Spleen (tissue), 11 donors: ENCODE results near the gene EXOSC1. TPM values are rescaled to one million over a fixed set of nuclear protein-coding genes. Genes with fewer than 3 reads are reported as not detected.

Experiments
- DNase-seq: peaks from one replicate; pipeline ENCODE4 v3.0.0-alpha.2; 2020
- H3K27ac ChIP-seq, 8 donors: fragments of 200-600 bp; sonication (generic) in 7 of 8; 1 replicate in 4 of 8; 2 replicates in 4 of 8; pipeline versions ENCODE4 v1.5.0 to v1.8.0; 2016 to 2021; ENCODE audit warnings: inconsistent platforms in 4 of 8, mild to moderate bottlenecking in 4 of 8, moderate library complexity in 1 of 8
- H3K27me3 ChIP-seq, 7 donors: fragments of 200-600 bp; sonication (generic) in 6 of 7; replicated peaks in 1 of 7; 1 replicate in 4 of 7; 2 replicates in 3 of 7; pipeline versions ENCODE4 v1.5.0 to v1.8.0; 2016 to 2021; ENCODE audit warnings: inconsistent platforms in 3 of 7, mild to moderate bottlenecking in 1 of 7
- H3K36me3 ChIP-seq, 6 donors: fragments of 200-600 bp; sonication (generic) in 5 of 6; 1 replicate in 4 of 6; 2 replicates in 2 of 6; pipeline versions ENCODE4 v1.5.0 to v1.8.0; 2016 to 2021; ENCODE audit warnings: inconsistent platforms in 2 of 6
- H3K4me1 ChIP-seq, 6 donors: fragments of 200-600 bp; sonication (generic) in 5 of 6; 1 replicate in 3 of 6; 2 replicates in 3 of 6; pipeline versions ENCODE4 v1.5.0 to v1.8.0; 2016 to 2021; ENCODE audit warnings: inconsistent platforms in 3 of 6
- H3K4me3 ChIP-seq, 8 donors: fragments of 200-600 bp; sonication (generic) in 7 of 8; 1 replicate in 4 of 8; 2 replicates in 4 of 8; pipeline versions ENCODE4 v1.5.0 to v1.8.0; 2016 to 2021; ENCODE audit warnings: inconsistent platforms in 4 of 8, mild to moderate bottlenecking in 4 of 8, moderate library complexity in 2 of 8
- H3K9me3 ChIP-seq, 8 donors: fragments of 200-600 bp; sonication (generic) in 7 of 8; 1 replicate in 4 of 8; 2 replicates in 4 of 8; pipeline versions ENCODE4 v1.5.0 to v1.8.0; 2016 to 2021; ENCODE audit warnings: inconsistent platforms in 4 of 8
- CTCF ChIP-seq, 11 experiments: fragments of 200-600 bp in 7 of 11; fragments of 450-650 bp in 4 of 11; sonication (generic) in 4 of 11; IDR thresholded peaks in 8 of 11; conservative IDR thresholded peaks in 3 of 11; 1 replicate in 7 of 11; 2 replicates in 4 of 11; pipeline versions ENCODE4 v1.4.0 to v1.8.0; 2016 to 2021; ENCODE audit warnings: antibody characterized with exemption in 11 of 11, inconsistent platforms in 4 of 11, mild to moderate bottlenecking in 1 of 11
- POLR2A ChIP-seq, 3 donors: fragments of 450-650 bp; IDR thresholded peaks; one replicate each; pipeline ENCODE4 v1.5.1; 2017; ENCODE audit warnings: antibody characterized with exemption in 3 of 3, mild to moderate bottlenecking in 1 of 3
- POLR2AphosphoS5 ChIP-seq, 3 donors: sonication (generic); formaldehyde crosslinking; IDR thresholded peaks; one replicate each; pipeline ENCODE4 v1.5.1; 2017; ENCODE audit warnings: antibody characterized with exemption in 3 of 3
- WGBS, 5 donors: extraction: QIAGEN DNeasy Blood & Tissue Kit in 3 of 5; methylation state at CpG; one replicate each; pipeline versions ENCODE4 v1.1.5 to v1.1.7; 2013 to 2018; 5-methylcytosine and 5-hydroxymethylcytosine counted together
- intact Hi-C: fragments of 100-400 bp; cut with DNase I; formaldehyde crosslinking; loops from one replicate; pipeline ENCODE4 v1.15.0; 2023; ENCODE audit warnings: low total_unique reads
- polyA plus RNA-seq, 3 donors: library from polyadenylated mRNA; stranded (reverse); fragments of 200-250 nt; gene quantifications; one replicate each; pipeline ENCODE4 v1.2.1, GENCODE V29; 2013
- total RNA-seq, 7 donors: library from RNA; depleted of rRNA in 3 of 7; stranded (reverse); fragments of >200 nt in 3 of 7; fragmentation: NEBNext Ultra II Directional in 4 of 7; extraction: Animal tissue kit (Norgen Biotek cat#: 25700) in 4 of 7; gene quantifications; one replicate each; pipeline versions ENCODE4 v1.1.0 to v1.2.1, GENCODE V29; 2016 to 2021
- donor health status: healthy with polysubstance abuse.
- donor health status: DM: no; HTN: no; CAD: no; lungs with moderate emphysema.
- donor health status: DM: no; HTN: no; CAD: no.
- donor health status: Bipolar disorder and iron deficiency.
- donor health status: healthy.
- donor health status: DM: no; HTN: no; CAD: no.
- donor health status: DM: yes; HTN: yes; CAD: no.

Gene EXOSC1
- total and polyA plus RNA-seq, 10 donors = 28.7 to 50.5 (median 37.2) TPM

- H3K27ac ChIP-seq = peak overlapping the region in 1 of 8 donors; percentile 21
- intact Hi-C loops = no loop called here
- no peaks in the 10 kb centered on the region for H3K9me3 ChIP-seq
- H3K4me1 ChIP-seq = peaks cover 13 to 77% (median 41%) of the 10 kb centered on the region in 6 donors
- H3K27me3 ChIP-seq = no peaks in the 10 kb centered on the region
- no peak overlapping the region for H3K4me3 ChIP-seq
- peaks cover 0 to 2% (median 0%) of the 10 kb centered on the region in 6 donors for H3K36me3 ChIP-seq
- DNase-seq = no peak
- TF ChIP-seq CTCF (IDR thresholded peaks at IDR 0.05 in 8 of 11, conservative IDR thresholded peaks at IDR 0.05 in 3 of 11) (no peak), POLR2A (IDR thresholded peaks at IDR 0.05) (no peak)
Measured at GRCh38 chr10:97404044-97404443, 41.8 kb downstream of the EXOSC1 start.

GRCh38 chr10:97401455-97401919, 44.3 kb downstream of the EXOSC1 start:
- intact Hi-C loops = no loop called here
- no peak for TF ChIP-seq POLR2AphosphoS5 (IDR thresholded peaks at IDR 0.05)
- TF ChIP-seq CTCF (IDR thresholded peaks at IDR 0.05 in 8 of 11, conservative IDR thresholded peaks at IDR 0.05 in 3 of 11) = no peak
- TF ChIP-seq POLR2A (IDR thresholded peaks at IDR 0.05) = no peak
- Histone ChIP-seq H3K4me1 (peaks cover 3 to 55% (median 21%) of the 10 kb centered on the region in 6 donors), H3K9me3 (no peaks in the 10 kb centered on the region), H3K36me3 (peaks cover 0 to 23% (median 9%) of the 10 kb centered on the region in 6 donors), H3K4me3 (peak overlapping the region in 7 of 8 donors; percentile 67 to 99 (median 96)), H3K27ac (peak overlapping the region in 7 of 8 donors; percentile 75 to 92 (median 89)), H3K27me3 (no peaks in the 10 kb centered on the region)
- peak; percentile 76 for DNase-seq
- 66 to 76% (median 68%) methylated on average over 13 of the region's 13 CpGs for WGBS, 5 donors

- intact Hi-C loops = no loop called here
- DNase-seq = peak; percentile 91
- TF ChIP-seq POLR2AphosphoS5 (IDR thresholded peaks at IDR 0.05) = peak; percentile 69 to 89 (median 83)
- peak in 2 of 11 experiments; percentile 15 to 25 for TF ChIP-seq CTCF (IDR thresholded peaks at IDR 0.05 in 8 of 11, conservative IDR thresholded peaks at IDR 0.05 in 3 of 11)
- peak in 1 of 3 donors; percentile 58 for TF ChIP-seq POLR2A (IDR thresholded peaks at IDR 0.05)
Measured at GRCh38 chr10:97400665-97401454, 44.9 kb downstream of the EXOSC1 start, which contains the start of gene RRP12. Gene RRP12 (minus strand): TSS chr10:97401340. CDS start chr10:97401231, 109 bp downstream.

More at GRCh38 chr10:97400665-97401454, 44.9 kb downstream of the EXOSC1 start, which contains the start of gene RRP12:
- Histone ChIP-seq H3K27ac (peak within 1 kb of the TSS; percentile 75 to 92 (median 88)), H3K4me1 (peaks cover 3 to 49% (median 21%) of the 10 kb centered on the region in 6 donors), H3K9me3 (no peaks in the 10 kb centered on the region), H3K27me3 (no peaks in the 10 kb centered on the region), H3K4me3 (peak within 1 kb of the TSS; percentile 67 to 99 (median 96)), H3K36me3 (peaks cover 0 to 29% (median 15%) of the 10 kb centered on the region in 6 donors)
- 0 to 1% (median 1%) methylated on average over 21 to 39 of the region's 39 CpGs for WGBS, 5 donors
